Mesenchymal stem cell (in vitro differentiated cells and primary cell): ENCODE results near the gene IL18BP.

Experiments
- DNase-seq: peaks from one replicate; pipeline ENCODE4 v3.0.0-alpha.2; 2013
- H2AFZ ChIP-seq: one replicate; pipeline ENCODE4 v1.6.1; 2013; ENCODE audit warnings: low read depth, mild to moderate bottlenecking, control low read depth, inconsistent platforms, low read length, moderate library complexity
- H2AK5ac ChIP-seq: 2 replicates; pipeline ENCODE4 v1.6.1; 2013; ENCODE audit warnings: low read length, moderate library complexity, mild to moderate bottlenecking, inconsistent platforms; ENCODE audit not compliant: severe bottlenecking
- H2BK120ac ChIP-seq: one replicate; pipeline ENCODE4 v1.6.1; 2013; ENCODE audit warnings: low read depth, mild to moderate bottlenecking, inconsistent platforms, low read length, moderate library complexity
- H2BK12ac ChIP-seq, 2 experiments: one replicate each; pipeline ENCODE4 v1.6.1; 2013; ENCODE audit warnings: inconsistent platforms in 2 of 2, low read length in 2 of 2, mild to moderate bottlenecking in 2 of 2, moderate library complexity in 2 of 2, control low read depth in 1 of 2
- H2BK15ac ChIP-seq: one replicate; pipeline ENCODE4 v1.6.1; 2013; ENCODE audit warnings: mild to moderate bottlenecking, low read depth, inconsistent platforms; ENCODE audit not compliant: poor library complexity, severe bottlenecking
- H2BK5ac ChIP-seq: 2 replicates; pipeline ENCODE4 v1.6.1; 2013; ENCODE audit warnings: low read depth, mild to moderate bottlenecking, low read length, control low read depth, inconsistent platforms; ENCODE audit not compliant: poor library complexity, severe bottlenecking
- H3K14ac ChIP-seq, 2 experiments: one replicate each; pipeline ENCODE4 v1.6.1; 2013; ENCODE audit warnings: inconsistent platforms in 2 of 2, low read length in 2 of 2, control low read depth in 1 of 2, mild to moderate bottlenecking in 1 of 2, moderate library complexity in 1 of 2
- H3K18ac ChIP-seq, 2 experiments: one replicate each; pipeline ENCODE4 v1.6.1; 2013; ENCODE audit warnings: inconsistent platforms in 2 of 2, low read length in 2 of 2, control low read depth in 1 of 2, low read depth in 1 of 2, mild to moderate bottlenecking in 1 of 2
- H3K23ac ChIP-seq, 2 experiments: one replicate each; pipeline ENCODE4 v1.6.1; 2013; ENCODE audit warnings: inconsistent platforms in 2 of 2, low read length in 2 of 2, mild to moderate bottlenecking in 2 of 2, moderate library complexity in 2 of 2, control low read depth in 1 of 2
- H3K27ac ChIP-seq: 2 replicates; pipeline ENCODE4 v1.5.1; 2013; ENCODE audit warnings: mild to moderate bottlenecking, moderate library complexity, low read length, control low read depth, inconsistent platforms; ENCODE audit not compliant: poor library complexity, severe bottlenecking
- H3K27me3 ChIP-seq, 2 experiments: 2 replicates each; pipeline versions ENCODE4 v1.6.1 to v1.7.0; 2013; ENCODE audit warnings: low read length in 2 of 2, mild to moderate bottlenecking in 2 of 2, moderate library complexity in 2 of 2, control low read depth in 1 of 2, inconsistent platforms in 1 of 2; ENCODE audit not compliant: control insufficient read depth in 1 of 2, insufficient read depth in 1 of 2
- H3K36me3 ChIP-seq, 2 experiments: 2 replicates each; pipeline versions ENCODE4 v1.6.1 to v1.7.0; 2013; ENCODE audit warnings: low read length in 2 of 2, control low read depth in 1 of 2, inconsistent platforms in 1 of 2, low read depth in 1 of 2, mild to moderate bottlenecking in 1 of 2; ENCODE audit not compliant: insufficient read depth in 2 of 2, control insufficient read depth in 1 of 2
- H3K4ac ChIP-seq, 2 experiments: one replicate each; pipeline ENCODE4 v1.6.1; 2013; ENCODE audit warnings: inconsistent platforms in 2 of 2, low read length in 2 of 2, mild to moderate bottlenecking in 2 of 2, moderate library complexity in 2 of 2, control low read depth in 1 of 2, low read depth in 1 of 2
- H3K4me1 ChIP-seq: 2 replicates; pipeline ENCODE4 v1.6.1; 2013; ENCODE audit warnings: low read depth, low read length, control low read depth; ENCODE audit not compliant: control insufficient read depth, insufficient read depth
- H3K4me2 ChIP-seq: 2 replicates; pipeline ENCODE4 v1.6.1; 2013; ENCODE audit warnings: low read length, mild to moderate bottlenecking, inconsistent platforms; ENCODE audit not compliant: poor library complexity, severe bottlenecking
- H3K4me3 ChIP-seq, 2 experiments: 2 replicates each; pipeline versions ENCODE4 v1.5.1 to v1.7.0; 2013; ENCODE audit warnings: low read length in 2 of 2, mild to moderate bottlenecking in 2 of 2, control low read depth in 1 of 2, low read depth in 1 of 2; ENCODE audit not compliant: insufficient read depth in 1 of 2
- H3K79me1 ChIP-seq: replicated peaks from 2 replicates; pipeline ENCODE4 v1.6.1; 2013; ENCODE audit warnings: mild to moderate bottlenecking, control low read depth, low read length, inconsistent platforms; ENCODE audit not compliant: poor library complexity, severe bottlenecking
- H3K9ac ChIP-seq: 2 replicates; pipeline ENCODE4 v1.7.0; 2013; ENCODE audit warnings: mild to moderate bottlenecking, low read length, moderate library complexity
- H3K9me3 ChIP-seq: 2 replicates; pipeline ENCODE4 v1.7.0; 2013; ENCODE audit warnings: mild to moderate bottlenecking, low read length; ENCODE audit not compliant: control insufficient read depth
- H4K8ac ChIP-seq: one replicate; pipeline ENCODE4 v1.6.1; 2013; ENCODE audit warnings: inconsistent platforms, mild to moderate bottlenecking, low read length, moderate library complexity
- H4K91ac ChIP-seq: one replicate; pipeline ENCODE4 v1.6.1; 2013; ENCODE audit warnings: mild to moderate bottlenecking, low read length, inconsistent platforms
- WGBS: methylation state at CpG from one replicate; pipeline ENCODE4 v1.1.7; 2013; ENCODE audit warnings: mixed read lengths; 5-methylcytosine and 5-hydroxymethylcytosine counted together

Gene IL18BP

DNA sequence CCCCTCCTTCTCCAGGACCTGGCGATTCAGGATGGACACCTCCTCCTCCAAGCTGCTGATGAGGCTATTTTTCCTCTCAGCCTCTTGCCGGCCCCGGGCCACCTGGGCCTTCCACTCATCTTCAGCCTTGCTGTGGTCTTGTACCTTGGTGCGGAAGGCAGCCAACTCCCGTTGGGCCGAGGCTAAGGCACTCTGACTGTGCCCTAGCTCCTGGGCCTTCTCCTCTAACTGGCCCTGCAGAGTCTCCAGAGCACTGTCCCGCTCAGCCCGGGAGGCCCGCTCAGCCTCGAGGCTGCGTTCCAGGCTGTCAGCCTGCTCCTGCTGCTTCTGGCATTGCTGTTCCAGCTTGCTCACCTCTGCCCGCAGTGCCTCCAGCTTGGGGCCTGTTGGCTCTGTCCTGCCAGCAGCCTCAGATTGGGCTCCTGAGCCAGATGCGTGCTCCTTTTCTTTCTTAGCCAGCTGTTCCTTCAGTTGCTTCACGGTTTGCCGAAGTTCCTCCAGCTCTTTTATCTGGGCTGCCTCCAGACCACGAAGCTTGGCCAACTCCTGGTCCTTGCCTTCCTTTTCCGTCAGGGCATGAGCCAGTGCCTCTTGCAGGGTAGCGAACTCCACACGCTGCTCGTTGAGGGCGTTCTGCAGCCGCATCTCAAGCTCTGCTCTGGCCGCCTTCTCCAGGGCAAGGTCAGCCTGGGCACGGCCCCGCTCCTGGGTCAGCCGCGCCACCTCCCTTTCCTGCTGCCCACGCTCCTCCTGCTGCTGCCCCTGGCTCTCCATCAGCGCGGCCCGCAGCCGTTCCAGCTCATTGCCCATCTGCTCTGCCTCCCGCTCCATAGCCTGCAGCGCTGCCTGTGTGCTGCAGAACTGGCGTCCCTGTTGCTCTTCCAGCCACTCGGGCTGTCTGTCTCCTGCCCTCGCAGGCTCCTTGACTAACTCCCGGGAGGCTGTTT, 15.3 kb downstream of the IL18BP start:
- no peak overlapping the region for H3K4me3 ChIP-seq
- no peak overlapping the region for H2BK120ac ChIP-seq
- peak overlapping the region; percentile 35 for H3K9ac ChIP-seq
- no peak for DNase-seq
- H3K27ac ChIP-seq: peak overlapping the region; percentile 88
- peaks cover 58% of the 10 kb centered on the region for H3K4me1 ChIP-seq
- H2BK12ac ChIP-seq: no peak overlapping the region
- H3K79me1 ChIP-seq: peaks cover 45% of the 10 kb centered on the region
- H3K18ac ChIP-seq: no peak overlapping the region
- no peaks in the 10 kb centered on the region for H3K27me3 ChIP-seq
- H3K9me3 ChIP-seq: no peaks in the 10 kb centered on the region
- 97% methylated on average over 38 of the region's 38 CpGs for WGBS
- no peak overlapping the region for H4K8ac ChIP-seq
- no peak overlapping the region for H3K4me2 ChIP-seq
- H3K14ac ChIP-seq: no peak overlapping the region
- H2AK5ac ChIP-seq: peak overlapping the region; percentile 33
- H2AFZ ChIP-seq: no peak overlapping the region
- no peak overlapping the region for H4K91ac ChIP-seq
- H2BK15ac ChIP-seq: no peak overlapping the region
- peaks cover 93 to 97% of the 10 kb centered on the region in 2 experiments for H3K36me3 ChIP-seq
- H3K23ac ChIP-seq: no peak overlapping the region
- H3K4ac ChIP-seq: no peak overlapping the region
- H2BK5ac ChIP-seq: no peak overlapping the region

DNA sequence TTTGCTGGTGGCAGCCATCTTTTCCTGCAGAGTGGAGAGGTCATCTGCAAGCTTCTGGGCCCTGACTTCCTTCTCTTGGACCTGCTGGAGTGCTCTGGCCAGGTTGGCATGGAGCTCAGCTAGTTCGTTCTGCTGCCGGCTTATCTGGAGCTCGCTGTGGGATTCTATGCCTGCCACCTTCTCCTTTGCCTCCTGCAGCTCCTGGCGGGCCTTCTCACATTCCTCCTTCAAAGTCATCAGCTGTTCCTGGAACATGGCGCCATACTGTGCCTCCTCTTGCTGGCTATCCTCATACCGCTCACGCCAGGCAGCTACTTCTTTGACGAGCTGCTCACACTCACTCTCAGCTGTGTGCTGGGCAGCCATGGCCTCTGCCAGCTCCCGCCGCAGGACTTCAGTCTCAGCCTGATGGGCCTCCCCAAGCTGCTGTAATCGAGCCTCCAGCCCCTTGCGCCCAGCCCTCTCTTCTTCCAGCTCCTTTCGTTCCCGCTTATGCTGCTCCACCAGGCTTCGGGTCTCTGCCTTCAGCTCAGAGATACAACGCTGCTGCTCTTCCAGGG, 16.1 kb downstream of the IL18BP start:
- Histone ChIP-seq H3K14ac (no peak overlapping the region), H3K4ac (no peak overlapping the region), H3K36me3 (peaks cover 92 to 98% of the 10 kb centered on the region in 2 experiments), H3K27me3 (no peaks in the 10 kb centered on the region), H3K4me3 (no peak overlapping the region), H3K9me3 (no peaks in the 10 kb centered on the region), H3K23ac (no peak overlapping the region), H3K9ac (no peak overlapping the region), H2AK5ac (no peak overlapping the region), H3K4me2 (no peak overlapping the region), H2BK12ac (no peak overlapping the region), H3K18ac (no peak overlapping the region), H3K4me1 (peaks cover 59% of the 10 kb centered on the region), H3K79me1 (peaks cover 49% of the 10 kb centered on the region), H3K27ac (peak overlapping the region; percentile 57), H2BK120ac (no peak overlapping the region), H2BK15ac (no peak overlapping the region), H2BK5ac (no peak overlapping the region), H4K8ac (no peak overlapping the region), H4K91ac (no peak overlapping the region), H2AFZ (no peak overlapping the region)
- 97% methylated on average over 16 of the region's 16 CpGs for WGBS
- DNase-seq: no peak

DNA sequence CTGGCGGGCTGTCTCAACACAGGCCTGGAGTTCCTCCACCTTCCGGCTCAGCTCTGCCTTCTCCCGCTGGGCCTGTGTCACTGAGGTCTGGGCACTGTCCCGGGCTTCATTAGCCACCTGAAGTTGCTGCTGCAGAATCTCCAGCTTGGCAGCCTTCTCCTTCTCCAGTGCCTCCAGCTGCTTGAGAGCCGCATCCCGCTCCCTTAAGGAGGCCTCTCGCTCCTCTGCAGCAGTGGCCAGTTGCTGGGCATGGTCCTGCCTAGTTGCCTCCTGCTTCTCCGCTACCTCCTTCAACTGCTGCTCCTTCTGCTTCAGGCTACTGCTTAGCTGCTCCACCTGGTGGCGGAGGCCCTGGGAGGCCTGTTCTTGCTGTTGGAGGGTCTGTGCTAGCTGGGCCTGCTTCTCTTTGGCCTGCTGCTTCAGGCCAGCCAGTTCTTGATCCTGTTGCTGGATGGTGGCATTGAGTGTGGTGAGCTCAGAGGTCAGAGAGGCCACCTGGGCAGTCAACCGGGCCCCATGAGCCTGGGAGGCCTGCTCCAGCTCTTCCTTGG, 16.9 kb downstream of the IL18BP start:
- Histone ChIP-seq H2BK5ac (no peak overlapping the region), H3K4ac (no peak overlapping the region), H4K91ac (no peak overlapping the region), H3K79me1 (peaks cover 49% of the 10 kb centered on the region), H2AFZ (no peak overlapping the region), H3K9me3 (no peaks in the 10 kb centered on the region), H3K4me2 (no peak overlapping the region), H2BK15ac (no peak overlapping the region), H3K36me3 (peaks cover 93 to 98% of the 10 kb centered on the region in 2 experiments), H2BK12ac (no peak overlapping the region), H3K27ac (peak overlapping the region; percentile 57), H3K4me3 (no peak overlapping the region), H3K9ac (no peak overlapping the region), H4K8ac (no peak overlapping the region), H3K14ac (no peak overlapping the region), H3K27me3 (no peaks in the 10 kb centered on the region), H2AK5ac (peak overlapping the region; percentile 15), H3K18ac (no peak overlapping the region), H3K4me1 (peaks cover 59% of the 10 kb centered on the region), H2BK120ac (no peak overlapping the region), H3K23ac (no peak overlapping the region)
- 96% methylated on average over 10 of the region's 10 CpGs for WGBS
- peak; percentile 19 for DNase-seq

DNA sequence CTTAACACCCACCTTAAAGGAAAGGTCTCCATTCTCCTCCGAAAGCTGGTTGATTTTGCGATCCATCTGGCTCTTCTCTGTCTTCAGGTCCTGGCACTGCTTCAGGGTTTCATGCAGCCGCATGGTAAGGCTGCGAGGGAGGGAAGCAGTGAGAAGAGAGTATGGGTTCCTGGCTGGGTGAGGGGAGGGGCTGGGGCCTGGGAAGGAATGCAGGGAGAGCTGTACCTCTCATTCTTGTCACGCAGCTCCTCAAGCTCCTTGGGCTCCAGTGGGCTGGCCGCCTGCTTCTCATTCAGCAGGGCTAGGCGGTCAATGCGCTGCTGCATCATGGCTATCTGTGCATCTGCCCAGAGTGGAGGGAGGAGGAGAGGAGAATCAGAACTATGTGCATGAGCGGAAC, 19.5 kb downstream of the IL18BP start:
- WGBS: 98% methylated on average over 9 of the region's 9 CpGs
- no peak for DNase-seq

More for the DNA sequence above, 19.5 kb downstream of the IL18BP start:
- no peak overlapping the region for H3K9ac ChIP-seq
- no peak overlapping the region for H4K91ac ChIP-seq
- no peak overlapping the region for H3K23ac ChIP-seq
- H3K4ac ChIP-seq: no peak overlapping the region
- no peak overlapping the region for H4K8ac ChIP-seq
- no peaks in the 10 kb centered on the region for H3K9me3 ChIP-seq
- H3K27me3 ChIP-seq: no peaks in the 10 kb centered on the region
- no peak overlapping the region for H3K27ac ChIP-seq
- H3K4me3 ChIP-seq: no peak overlapping the region
- H2BK5ac ChIP-seq: no peak overlapping the region
- H2AK5ac ChIP-seq: no peak overlapping the region
- no peak overlapping the region for H2BK120ac ChIP-seq
- no peak overlapping the region for H2BK15ac ChIP-seq
- no peak overlapping the region for H3K14ac ChIP-seq
- H3K4me2 ChIP-seq: no peak overlapping the region
- H3K79me1 ChIP-seq: peaks cover 55% of the 10 kb centered on the region
- H3K4me1 ChIP-seq: peaks cover 36% of the 10 kb centered on the region
- H2BK12ac ChIP-seq: no peak overlapping the region
- peaks cover 88 to 97% of the 10 kb centered on the region in 2 experiments for H3K36me3 ChIP-seq
- no peak overlapping the region for H3K18ac ChIP-seq
- no peak overlapping the region for H2AFZ ChIP-seq
